ENCODE data around the gene NLRP12.

NLRP12 gene

GRCh38 chr19:53809518-53810186 lies 14.5 kb downstream of the NLRP12 start:
- H3K36me3 ChIP-seq (ENCODE audit: control insufficient read depth in 1 of 2, insufficient read depth in 2 of 2, low read length in 2 of 2): no peaks in the 10 kb centered on the region
- no peaks in the 10 kb centered on the region for H3K27me3 ChIP-seq (ENCODE audit: control insufficient read depth in 1 of 2, insufficient read depth in 2 of 2, low read length in 2 of 2)
- H3K4me3 ChIP-seq (ENCODE audit: low read depth in 1 of 2, low read length in 2 of 2): no peak overlapping the region
- no peak overlapping the region for H3K27ac ChIP-seq (ENCODE audit: low read depth, low read length)
- no peak overlapping the region for H3K9ac ChIP-seq (ENCODE audit: low read depth in 1 of 2, low read length in 2 of 2)
- no peaks in the 10 kb centered on the region for H3K9me3 ChIP-seq (ENCODE audit: control insufficient read depth in 1 of 2, low read length in 2 of 2)
- H3K4me1 ChIP-seq (ENCODE audit: control insufficient read depth in 1 of 2, insufficient read depth in 2 of 2, low read length in 2 of 2): no peaks in the 10 kb centered on the region

GRCh38 chr19:53808710-53809125 lies 15.4 kb downstream of the NLRP12 start:
- Histone ChIP-seq H3K9me3 (ENCODE audit: control insufficient read depth in 1 of 2, low read length in 2 of 2) (no peaks in the 10 kb centered on the region), H3K4me3 (ENCODE audit: low read depth in 1 of 2, low read length in 2 of 2) (no peak overlapping the region), H3K4me1 (ENCODE audit: control insufficient read depth in 1 of 2, insufficient read depth in 2 of 2, low read length in 2 of 2) (no peaks in the 10 kb centered on the region), H3K27me3 (ENCODE audit: control insufficient read depth in 1 of 2, insufficient read depth in 2 of 2, low read length in 2 of 2) (no peaks in the 10 kb centered on the region), H3K36me3 (ENCODE audit: control insufficient read depth in 1 of 2, insufficient read depth in 2 of 2, low read length in 2 of 2) (no peaks in the 10 kb centered on the region), H3K27ac (ENCODE audit: low read depth, low read length) (no peak overlapping the region), H3K9ac (ENCODE audit: low read depth in 1 of 2, low read length in 2 of 2) (no peak overlapping the region)

GRCh38 chr19:53801257-53801656 lies 22.9 kb downstream of the NLRP12 start:
- no peaks in the 10 kb centered on the region for H3K4me1 ChIP-seq (ENCODE audit: control insufficient read depth in 1 of 2, insufficient read depth in 2 of 2, low read length in 2 of 2)
- H3K27me3 ChIP-seq (ENCODE audit: control insufficient read depth in 1 of 2, insufficient read depth in 2 of 2, low read length in 2 of 2): no peaks in the 10 kb centered on the region
- no peak overlapping the region for H3K4me3 ChIP-seq (ENCODE audit: low read depth in 1 of 2, low read length in 2 of 2)
- H3K36me3 ChIP-seq (ENCODE audit: control insufficient read depth in 1 of 2, insufficient read depth in 2 of 2, low read length in 2 of 2): no peaks in the 10 kb centered on the region
- no peak overlapping the region for H3K27ac ChIP-seq (ENCODE audit: low read depth, low read length)
- H3K9ac ChIP-seq (ENCODE audit: low read depth in 1 of 2, low read length in 2 of 2): no peak overlapping the region
- H3K9me3 ChIP-seq (ENCODE audit: control insufficient read depth in 1 of 2, low read length in 2 of 2): no peaks in the 10 kb centered on the region

GRCh38 chr19:53795019-53795418 lies 29.1 kb downstream of the NLRP12 start:
- no peak overlapping the region for H3K27ac ChIP-seq (ENCODE audit: low read depth, low read length)
- no peaks in the 10 kb centered on the region for H3K36me3 ChIP-seq (ENCODE audit: control insufficient read depth in 1 of 2, insufficient read depth in 2 of 2, low read length in 2 of 2)
- no peaks in the 10 kb centered on the region for H3K27me3 ChIP-seq (ENCODE audit: control insufficient read depth in 1 of 2, insufficient read depth in 2 of 2, low read length in 2 of 2)
- no peak overlapping the region for H3K9ac ChIP-seq (ENCODE audit: low read depth in 1 of 2, low read length in 2 of 2)
- no peak overlapping the region for H3K4me3 ChIP-seq (ENCODE audit: low read depth in 1 of 2, low read length in 2 of 2)
- no peaks in the 10 kb centered on the region for H3K9me3 ChIP-seq (ENCODE audit: control insufficient read depth in 1 of 2, low read length in 2 of 2)
- no peaks in the 10 kb centered on the region for H3K4me1 ChIP-seq (ENCODE audit: control insufficient read depth in 1 of 2, insufficient read depth in 2 of 2, low read length in 2 of 2)

- no peaks in the 10 kb centered on the region for H3K36me3 ChIP-seq (ENCODE audit: control insufficient read depth in 1 of 2, insufficient read depth in 2 of 2, low read length in 2 of 2)
- no peaks in the 10 kb centered on the region for H3K9me3 ChIP-seq (ENCODE audit: control insufficient read depth in 1 of 2, low read length in 2 of 2)
- H3K27ac ChIP-seq (ENCODE audit: low read depth, low read length): no peak overlapping the region
- H3K9ac ChIP-seq (ENCODE audit: low read depth in 1 of 2, low read length in 2 of 2): no peak overlapping the region
- H3K4me1 ChIP-seq (ENCODE audit: control insufficient read depth in 1 of 2, insufficient read depth in 2 of 2, low read length in 2 of 2): no peaks in the 10 kb centered on the region
- no peak overlapping the region for H3K4me3 ChIP-seq (ENCODE audit: low read depth in 1 of 2, low read length in 2 of 2)
- no peaks in the 10 kb centered on the region for H3K27me3 ChIP-seq (ENCODE audit: control insufficient read depth in 1 of 2, insufficient read depth in 2 of 2, low read length in 2 of 2)
Observed at GRCh38 chr19:53792721-53793433, 31.2 kb downstream of the NLRP12 start.

- Histone ChIP-seq H3K9me3 (ENCODE audit: control insufficient read depth in 1 of 2, low read length in 2 of 2) (no peaks in the 10 kb centered on the region), H3K36me3 (ENCODE audit: control insufficient read depth in 1 of 2, insufficient read depth in 2 of 2, low read length in 2 of 2) (no peaks in the 10 kb centered on the region), H3K27ac (ENCODE audit: low read depth, low read length) (no peak overlapping the region), H3K4me1 (ENCODE audit: control insufficient read depth in 1 of 2, insufficient read depth in 2 of 2, low read length in 2 of 2) (no peaks in the 10 kb centered on the region), H3K4me3 (ENCODE audit: low read depth in 1 of 2, low read length in 2 of 2) (no peak overlapping the region), H3K9ac (ENCODE audit: low read depth in 1 of 2, low read length in 2 of 2) (no peak overlapping the region), H3K27me3 (ENCODE audit: control insufficient read depth in 1 of 2, insufficient read depth in 2 of 2, low read length in 2 of 2) (no peaks in the 10 kb centered on the region)
Observed at GRCh38 chr19:53789708-53790678, 34.1 kb downstream of the NLRP12 start.

GRCh38 chr19:53787266-53787665 lies 36.8 kb downstream of the NLRP12 start:
- Histone ChIP-seq H3K4me3 (ENCODE audit: low read depth in 1 of 2, low read length in 2 of 2) (no peak overlapping the region), H3K9ac (ENCODE audit: low read depth in 1 of 2, low read length in 2 of 2) (no peak overlapping the region), H3K27me3 (ENCODE audit: control insufficient read depth in 1 of 2, insufficient read depth in 2 of 2, low read length in 2 of 2) (no peaks in the 10 kb centered on the region), H3K27ac (ENCODE audit: low read depth, low read length) (no peak overlapping the region), H3K9me3 (ENCODE audit: control insufficient read depth in 1 of 2, low read length in 2 of 2) (no peaks in the 10 kb centered on the region), H3K4me1 (ENCODE audit: control insufficient read depth in 1 of 2, insufficient read depth in 2 of 2, low read length in 2 of 2) (no peaks in the 10 kb centered on the region), H3K36me3 (ENCODE audit: control insufficient read depth in 1 of 2, insufficient read depth in 2 of 2, low read length in 2 of 2) (no peaks in the 10 kb centered on the region)

GRCh38 chr19:53786744-53787143 lies 37.4 kb downstream of the NLRP12 start:
- H3K27me3 ChIP-seq (ENCODE audit: control insufficient read depth in 1 of 2, insufficient read depth in 2 of 2, low read length in 2 of 2): no peaks in the 10 kb centered on the region
- no peaks in the 10 kb centered on the region for H3K4me1 ChIP-seq (ENCODE audit: control insufficient read depth in 1 of 2, insufficient read depth in 2 of 2, low read length in 2 of 2)
- H3K9me3 ChIP-seq (ENCODE audit: control insufficient read depth in 1 of 2, low read length in 2 of 2): no peaks in the 10 kb centered on the region
- H3K36me3 ChIP-seq (ENCODE audit: control insufficient read depth in 1 of 2, insufficient read depth in 2 of 2, low read length in 2 of 2): no peaks in the 10 kb centered on the region
- H3K27ac ChIP-seq (ENCODE audit: low read depth, low read length): no peak overlapping the region
- no peak overlapping the region for H3K4me3 ChIP-seq (ENCODE audit: low read depth in 1 of 2, low read length in 2 of 2)
- no peak overlapping the region for H3K9ac ChIP-seq (ENCODE audit: low read depth in 1 of 2, low read length in 2 of 2)

- Histone ChIP-seq H3K27me3 (ENCODE audit: control insufficient read depth in 1 of 2, insufficient read depth in 2 of 2, low read length in 2 of 2) (no peaks in the 10 kb centered on the region), H3K36me3 (ENCODE audit: control insufficient read depth in 1 of 2, insufficient read depth in 2 of 2, low read length in 2 of 2) (no peaks in the 10 kb centered on the region), H3K27ac (ENCODE audit: low read depth, low read length) (no peak overlapping the region), H3K9me3 (ENCODE audit: control insufficient read depth in 1 of 2, low read length in 2 of 2) (no peaks in the 10 kb centered on the region), H3K9ac (ENCODE audit: low read depth in 1 of 2, low read length in 2 of 2) (no peak overlapping the region), H3K4me1 (ENCODE audit: control insufficient read depth in 1 of 2, insufficient read depth in 2 of 2, low read length in 2 of 2) (no peaks in the 10 kb centered on the region), H3K4me3 (ENCODE audit: low read depth in 1 of 2, low read length in 2 of 2) (no peak overlapping the region)
Observed at GRCh38 chr19:53785196-53785889, 38.8 kb downstream of the NLRP12 start.
